HepG2 (cell line): ENCODE data around the gene TUBGCP6. TPM values are rescaled to one million over a fixed set of nuclear protein-coding genes. Genes with fewer than 3 reads are reported as not detected.
A peak's percentile ranks its signal among the peaks of the same experiment; 100 is the strongest.

ENCODE experiments used
- AGO1 ChIP-seq: fragments of 200-400 bp; formaldehyde crosslinking; IDR thresholded peaks from 2 replicates; pipeline ENCODE4 v1.6.1; 2017; ENCODE audit warnings: mild to moderate bottlenecking, low read depth, low read length, moderate library complexity; ENCODE audit not compliant: poor library complexity, severe bottlenecking
- ATF3 ChIP-seq: sonication (generic); formaldehyde crosslinking; IDR thresholded peaks from 2 replicates; pipeline ENCODE4 v1.4.0; 2020; ENCODE audit warnings: missing genetic modification reagents
- ELF4 ChIP-seq: sonication (generic); formaldehyde crosslinking; IDR thresholded peaks from 2 replicates; pipeline ENCODE4 v1.5.0; 2020; ENCODE audit warnings: missing genetic modification reagents, mild to moderate bottlenecking, moderate library complexity, borderline replicate concordance
- GMEB2 ChIP-seq: IDR thresholded peaks from 2 replicates; pipeline ENCODE4 v1.6.1; 2016; ENCODE audit warnings: missing biosample characterization, missing genetic modification reagents, low read depth
- IRF1 ChIP-seq: sonication (generic); formaldehyde crosslinking; IDR thresholded peaks from 2 replicates; pipeline ENCODE4 v1.4.0; 2020; ENCODE audit warnings: low read depth, mild to moderate bottlenecking, missing genetic modification reagents
- SP1 ChIP-seq, 2 experiments: fragments of 450-650 bp in 1 of 2; sonication (generic) in 1 of 2; formaldehyde crosslinking in 1 of 2; IDR thresholded peaks; 2 replicates each; pipeline versions ENCODE4 v1.4.0 to v1.6.1; 2016 to 2020; ENCODE audit warnings: missing genetic modification reagents in 1 of 2
- ZHX2 ChIP-seq, 2 experiments: sonication (generic) in 1 of 2; formaldehyde crosslinking in 1 of 2; IDR thresholded peaks; 2 replicates each; pipeline versions ENCODE4 v1.6.1 to v1.9.0; 2014 to 2022; ENCODE audit warnings: antibody characterized with exemption in 1 of 2, borderline replicate concordance in 1 of 2, inconsistent platforms in 1 of 2, low read depth in 1 of 2, missing genetic modification reagents in 1 of 2
- ZMYM3 ChIP-seq: sonication (generic); formaldehyde crosslinking; IDR thresholded peaks from 2 replicates; pipeline ENCODE4 v1.5.1; 2020; ENCODE audit warnings: mild to moderate bottlenecking, missing genetic modification reagents
- ZNF10 ChIP-seq: sonication (generic); formaldehyde crosslinking; IDR thresholded peaks from 2 replicates; pipeline ENCODE4 v1.4.0; 2020; ENCODE audit warnings: mild to moderate bottlenecking, low read depth, missing genetic modification reagents, borderline replicate concordance
- ZNF205 ChIP-seq: IDR thresholded peaks from 2 replicates; pipeline ENCODE4 v1.6.1; 2018; ENCODE audit warnings: missing biosample characterization, missing genetic modification reagents
- ZNF251 ChIP-seq: sonication (generic); formaldehyde crosslinking; IDR thresholded peaks from 2 replicates; pipeline ENCODE4 v1.9.0; 2021; ENCODE audit warnings: mild to moderate bottlenecking, missing genetic modification reagents
- ZNF253 ChIP-seq: sonication (generic); formaldehyde crosslinking; IDR thresholded peaks from 2 replicates; pipeline ENCODE4 v1.8.0; 2022; ENCODE audit warnings: mild to moderate bottlenecking, missing genetic modification reagents, borderline replicate concordance
- ZNF441 ChIP-seq: sonication (generic); formaldehyde crosslinking; IDR thresholded peaks from 2 replicates; pipeline ENCODE4 v1.7.0; 2021; ENCODE audit warnings: missing genetic modification reagents, borderline replicate concordance
- ZSCAN5A ChIP-seq: sonication (generic); formaldehyde crosslinking; IDR thresholded peaks from 2 replicates; pipeline ENCODE4 v1.8.0; 2022; ENCODE audit warnings: mild to moderate bottlenecking, missing genetic modification reagents, borderline replicate concordance
- polyA plus RNA-seq, 8 experiments: library from polyadenylated mRNA; depleted of rRNA in 3 of 8; stranded (reverse) in 7 of 8; unstranded in 1 of 8; fragments of >200 nt; fragmentation: Illumina TruSeq in 4 of 8; extraction: Trizol in 4 of 8; gene quantifications; 2 replicates each; pipeline versions ENCODE4 v1.2.1 to v1.2.3, GENCODE V29; 2011 to 2016; ENCODE audit warnings: low read depth in 4 of 8, missing spikeins in 1 of 8, mixed read lengths in 1 of 8; ENCODE audit not compliant: insufficient read depth in 1 of 8
- total RNA-seq, 5 experiments: library from RNA; depleted of rRNA; stranded (reverse); fragments of >200 nt; fragmentation: Illumina TruSeq; extraction: Trizol; gene quantifications; 2 replicates each; pipeline ENCODE4 v1.2.3, GENCODE V29; 2016; ENCODE audit warnings: low read depth in 1 of 5

Gene TUBGCP6
- total and polyA plus RNA-seq, 2 of the 13 experiments (the other 11 are each of a cell fraction or from before 2014, with no cell fraction given), result 14.6 to 15.7 TPM

GRCh38 chr22:50244420-50245213 lies at the start of gene TUBGCP6 (continued):
- TF ChIP-seq GMEB2 (peak; percentile 70), ZNF441 (CRISPR knock-in tag) (peak; percentile 84; the same call in 1 of the 2 replicates), ZHX2 (IDR thresholded peaks at IDR 0.05; ENCODE audit: low read depth) (peak; percentile 98), ZHX2 (CRISPR knock-in tag; IDR thresholded peaks at IDR 0.05; ENCODE audit: borderline replicate concordance) (no peak), ZSCAN5A (CRISPR knock-in tag) (no peak), SP1 (IDR thresholded peaks at IDR 0.05) (no peak), SP1 (CRISPR knock-in tag; IDR thresholded peaks at IDR 0.05) (peak; percentile 79), AGO1 (peak; percentile 76), IRF1 (CRISPR knock-in tag) (0 out of 2 replicates have a peak, but pooled peaks have one; percentile 52), ZNF10 (CRISPR knock-in tag) (peak; percentile 88; the same call in 1 of the 2 replicates), ZMYM3 (no peak), ZNF205 (0 out of 2 replicates have a peak, but pooled peaks have one; percentile 29), ZNF251 (CRISPR knock-in tag) (peak; percentile 73; the same call in 1 of the 2 replicates), ZNF253 (CRISPR knock-in tag) (no peak), ELF4 (CRISPR knock-in tag) (no peak), ATF3 (peak; percentile 60; the same call in 1 of the 2 replicates)
